Mucosa of rectum (tissue), 2 donors: ENCODE results near the gene DLGAP1.
A peak's percentile ranks its signal among the peaks of the same experiment; 100 is the strongest.

ENCODE experiments used
- H3K27ac ChIP-seq, 2 donors: one replicate each; pipeline ENCODE4 v1.7.0; 2013; ENCODE audit warnings: inconsistent platforms in 2 of 2, low read depth in 2 of 2, low read length in 2 of 2
- H3K27me3 ChIP-seq, 2 donors: one replicate each; pipeline ENCODE4 v1.7.0; 2013; ENCODE audit warnings: low read length in 2 of 2; ENCODE audit not compliant: control insufficient read depth in 2 of 2, insufficient read depth in 2 of 2
- H3K36me3 ChIP-seq, 2 donors: one replicate each; pipeline ENCODE4 v1.7.0; 2013; ENCODE audit warnings: low read length in 2 of 2; ENCODE audit not compliant: control insufficient read depth in 2 of 2, insufficient read depth in 2 of 2
- H3K4me1 ChIP-seq, 2 donors: one replicate each; pipeline ENCODE4 v1.7.0; 2013; ENCODE audit warnings: low read length in 2 of 2, mild to moderate bottlenecking in 1 of 2; ENCODE audit not compliant: control insufficient read depth in 2 of 2, insufficient read depth in 2 of 2
- H3K4me3 ChIP-seq, 2 donors: one replicate each; pipeline ENCODE4 v1.7.0; 2013; ENCODE audit warnings: low read length in 2 of 2
- H3K9ac ChIP-seq, 2 donors: one replicate each; pipeline ENCODE4 v1.7.0; 2013; ENCODE audit warnings: low read length in 2 of 2, low read depth in 1 of 2, mild to moderate bottlenecking in 1 of 2
- H3K9me3 ChIP-seq, 2 donors: one replicate each; pipeline ENCODE4 v1.7.0; 2013; ENCODE audit warnings: low read length in 2 of 2; ENCODE audit not compliant: control insufficient read depth in 2 of 2
- donor health status: healthy.
- donor health status: Normal muscosa, but diverticular disease.

Gene DLGAP1

DNA sequence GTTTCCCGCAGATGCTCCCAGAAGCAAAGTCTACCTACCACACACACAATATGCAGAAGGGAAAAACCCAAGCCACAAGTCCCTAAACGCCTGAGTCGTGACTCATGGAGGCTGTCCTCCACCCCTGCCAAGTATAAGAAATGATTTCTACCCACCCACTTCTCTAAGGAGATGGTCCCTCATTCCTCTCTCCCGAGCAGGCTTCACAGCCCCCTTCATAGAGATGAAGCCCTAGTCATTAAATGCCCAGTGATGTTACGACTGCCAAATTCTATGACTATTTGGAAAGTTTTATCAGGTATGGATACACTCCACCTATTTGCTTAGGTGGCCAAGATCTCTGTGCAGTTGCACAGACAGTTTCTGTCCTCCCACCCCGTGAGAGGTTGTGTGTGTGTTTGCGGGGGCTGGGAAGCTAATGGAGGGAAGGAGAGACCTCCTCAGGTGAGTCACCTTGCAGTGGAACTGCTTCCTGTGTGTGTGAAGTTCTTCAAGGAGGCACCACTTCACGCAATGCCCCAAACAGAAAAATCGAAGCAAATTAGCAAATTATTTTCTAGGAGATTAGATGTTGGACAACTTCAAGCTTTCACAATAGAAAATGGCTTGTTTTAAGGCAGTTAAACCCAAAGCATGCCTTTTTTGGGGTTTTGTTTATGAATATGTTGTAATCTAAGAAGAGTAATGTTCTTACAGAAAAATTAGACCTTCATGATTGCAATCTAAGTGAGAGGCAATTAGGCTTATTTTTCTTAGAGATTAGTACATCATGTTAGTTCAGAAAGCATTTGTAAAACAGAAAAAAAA lies 830.0 kb downstream of the DLGAP1 start:
- H3K9ac ChIP-seq: peak overlapping the region; percentile 32 to 50
- no peak overlapping the region for H3K4me3 ChIP-seq
- peak overlapping the region; percentile 6 to 85 for H3K27ac ChIP-seq
- H3K9me3 ChIP-seq: no peaks in the 10 kb centered on the region
- H3K27me3 ChIP-seq: no peaks in the 10 kb centered on the region
- H3K4me1 ChIP-seq: peaks cover 21 to 22% of the 10 kb centered on the region in 2 donors
- H3K36me3 ChIP-seq: no peaks in the 10 kb centered on the region

DNA sequence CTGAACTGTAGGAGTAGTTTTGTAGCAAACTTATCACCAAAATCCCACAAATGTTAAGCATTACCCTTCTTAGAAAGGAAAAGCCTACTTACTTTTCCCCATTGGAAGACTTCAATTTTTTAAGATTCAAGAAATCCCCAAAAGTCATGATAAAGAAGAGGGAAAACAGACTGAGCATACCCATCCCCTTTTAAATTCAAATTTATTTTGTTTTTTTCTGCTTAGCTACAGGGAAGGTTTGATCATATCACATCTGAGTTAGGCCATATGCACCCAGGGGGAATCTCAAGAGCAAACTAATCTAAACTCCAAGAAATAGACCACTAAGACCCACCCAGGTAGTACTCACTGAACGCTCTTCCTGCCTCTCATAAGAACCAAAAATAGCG lies 830.6 kb downstream of the DLGAP1 start:
- Histone ChIP-seq H3K36me3 (no peaks in the 10 kb centered on the region), H3K27me3 (no peaks in the 10 kb centered on the region), H3K4me3 (peak overlapping the region in 1 of 2 donors; percentile 22), H3K9me3 (no peaks in the 10 kb centered on the region), H3K27ac (peak overlapping the region; percentile 81 to 85), H3K9ac (peak overlapping the region; percentile 32 to 50), H3K4me1 (peaks cover 21 to 22% of the 10 kb centered on the region in 2 donors)

DNA sequence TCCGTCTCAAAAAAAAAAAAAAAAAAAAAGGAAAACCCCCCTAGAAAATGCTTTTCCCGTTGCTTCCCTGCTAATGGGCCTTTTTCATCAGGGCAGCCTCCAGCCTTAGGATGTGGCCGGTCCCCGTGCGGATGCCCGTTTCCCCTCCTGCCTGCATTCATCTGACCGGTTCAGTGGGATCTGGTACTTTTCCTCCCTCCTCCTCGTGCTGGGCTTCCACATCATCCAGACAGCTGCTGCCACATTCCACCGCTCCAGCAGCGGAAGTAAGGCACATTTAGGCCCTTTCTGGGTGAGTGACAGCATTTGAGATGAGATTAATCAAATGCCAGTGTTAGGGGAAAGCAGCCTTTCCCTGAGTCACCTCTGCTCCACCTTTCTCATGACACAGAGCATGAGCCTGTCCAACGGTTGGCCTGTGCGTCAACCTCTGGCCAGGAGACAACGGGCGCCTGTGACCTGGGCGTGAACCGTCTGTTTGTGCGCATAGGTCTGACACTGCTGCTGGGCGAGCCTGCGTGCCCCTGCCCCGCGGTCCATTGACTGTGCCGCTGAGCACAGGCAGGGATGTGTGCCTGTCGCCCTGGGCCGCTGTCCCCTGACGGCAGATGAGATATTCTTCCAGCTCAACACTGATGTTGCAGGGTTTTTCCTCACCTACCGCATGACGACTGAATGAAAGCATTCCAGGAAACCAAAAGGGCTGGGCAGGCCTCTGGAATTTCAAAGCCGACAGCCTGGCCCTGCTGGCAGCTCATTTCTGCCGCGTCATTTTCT lies 831.1 kb downstream of the DLGAP1 start:
- Histone ChIP-seq H3K9me3 (no peaks in the 10 kb centered on the region), H3K9ac (peak overlapping the region; percentile 50 to 63), H3K36me3 (no peaks in the 10 kb centered on the region), H3K27ac (peak overlapping the region; percentile 81 to 85), H3K27me3 (no peaks in the 10 kb centered on the region), H3K4me3 (peak overlapping the region; percentile 18 to 22), H3K4me1 (peaks cover 21 to 22% of the 10 kb centered on the region in 2 donors)

DNA sequence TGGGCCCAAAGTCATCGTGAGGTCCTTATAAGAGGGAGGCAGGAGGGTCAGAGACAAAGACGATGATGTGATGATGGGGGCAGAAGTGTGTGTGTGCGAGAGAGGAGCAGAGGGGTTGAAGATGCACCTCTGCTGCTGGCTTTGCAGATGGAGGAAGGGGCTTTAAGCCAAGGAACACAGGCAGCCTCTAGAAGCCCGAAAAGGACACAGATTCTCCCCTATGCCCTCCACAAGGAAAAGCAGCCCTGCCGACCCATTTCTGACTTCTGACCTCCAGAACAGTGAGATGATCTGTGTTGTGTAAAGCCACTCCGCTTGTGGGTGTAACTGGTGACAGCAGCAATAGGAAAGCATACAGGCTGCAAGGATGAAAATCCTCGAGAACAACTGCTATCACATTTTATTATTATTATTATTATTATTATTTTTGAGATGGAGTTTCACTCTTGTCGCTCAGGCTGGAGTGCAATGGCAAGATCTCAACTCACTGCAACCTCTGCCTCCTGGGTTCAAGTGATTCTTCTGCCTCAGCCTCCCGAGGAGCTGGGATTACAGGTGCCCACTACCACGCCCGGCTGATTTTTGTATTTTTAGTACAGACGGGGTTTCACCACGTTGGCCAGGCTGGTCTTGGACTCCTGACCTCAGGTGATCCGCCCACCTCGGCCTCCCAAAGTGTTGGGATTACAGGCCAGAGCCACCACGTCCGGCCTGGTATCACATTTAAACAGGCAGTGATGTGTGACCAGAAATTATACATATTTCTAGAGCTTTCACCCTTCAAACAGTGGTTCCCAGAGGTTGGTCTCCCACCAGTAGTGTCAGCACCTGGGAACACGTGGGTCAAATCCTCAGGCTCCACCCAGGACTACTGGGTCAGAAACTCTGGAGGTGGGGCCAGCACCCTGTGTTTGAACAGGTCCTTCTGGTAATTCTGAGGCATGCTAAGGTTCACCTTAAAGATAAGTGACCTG lies 834.7 kb downstream of the DLGAP1 start:
- peaks cover 19 to 22% of the 10 kb centered on the region in 2 donors for H3K4me1 ChIP-seq
- no peaks in the 10 kb centered on the region for H3K36me3 ChIP-seq
- no peak overlapping the region for H3K27ac ChIP-seq
- H3K9ac ChIP-seq: no peak overlapping the region
- H3K4me3 ChIP-seq: no peak overlapping the region
- H3K27me3 ChIP-seq: no peaks in the 10 kb centered on the region
- H3K9me3 ChIP-seq: no peaks in the 10 kb centered on the region

DNA sequence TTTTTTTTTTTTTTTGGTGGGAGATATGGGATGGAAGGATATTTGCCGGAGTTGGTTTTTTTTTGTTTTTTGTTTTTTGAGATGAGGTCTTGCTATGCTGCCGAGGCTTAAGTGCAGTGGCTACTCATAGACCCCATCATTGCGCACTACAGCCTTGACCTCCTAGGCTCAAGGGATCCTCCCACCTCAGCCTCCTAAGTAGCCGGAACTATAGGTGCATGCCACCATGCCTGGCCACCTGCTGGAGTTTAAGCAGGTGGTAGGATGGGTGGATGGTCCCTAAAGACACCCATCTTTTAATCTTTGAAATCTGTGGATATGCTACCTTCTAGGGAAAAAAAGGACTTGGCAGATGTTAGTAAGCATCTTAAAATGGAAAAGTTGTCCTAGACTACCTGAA lies 835.4 kb downstream of the DLGAP1 start:
- H3K27me3 ChIP-seq: no peaks in the 10 kb centered on the region
- H3K9me3 ChIP-seq: no peaks in the 10 kb centered on the region
- H3K27ac ChIP-seq: no peak overlapping the region
- no peak overlapping the region for H3K9ac ChIP-seq
- H3K4me1 ChIP-seq: peaks cover 14 to 16% of the 10 kb centered on the region in 2 donors
- H3K36me3 ChIP-seq: no peaks in the 10 kb centered on the region
- no peak overlapping the region for H3K4me3 ChIP-seq

DNA sequence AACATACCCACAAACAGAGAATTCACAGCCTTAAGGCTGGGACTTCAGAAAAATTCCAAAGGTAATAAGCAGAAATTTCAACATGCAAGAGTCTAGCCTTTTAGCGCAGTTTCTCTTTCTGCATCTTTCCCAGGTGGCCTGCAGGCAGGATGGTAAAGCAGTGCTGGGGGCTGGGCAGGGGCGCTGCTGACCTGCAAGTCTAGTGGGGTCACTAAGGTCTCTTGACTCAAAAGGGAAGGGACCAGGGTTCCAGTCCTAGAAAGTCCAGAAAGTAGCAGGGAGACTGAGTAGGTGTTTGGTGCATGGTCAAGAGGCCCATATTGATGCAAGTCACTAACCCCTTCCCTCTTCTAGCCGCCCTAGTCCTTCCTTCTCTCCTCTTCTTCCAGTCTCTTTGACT lies 835.9 kb downstream of the DLGAP1 start:
- no peak overlapping the region for H3K4me3 ChIP-seq
- no peaks in the 10 kb centered on the region for H3K36me3 ChIP-seq
- H3K9ac ChIP-seq: no peak overlapping the region
- H3K27ac ChIP-seq: no peak overlapping the region
- no peaks in the 10 kb centered on the region for H3K27me3 ChIP-seq
- H3K4me1 ChIP-seq: peaks cover 8 to 11% of the 10 kb centered on the region in 2 donors
- no peaks in the 10 kb centered on the region for H3K9me3 ChIP-seq

DNA sequence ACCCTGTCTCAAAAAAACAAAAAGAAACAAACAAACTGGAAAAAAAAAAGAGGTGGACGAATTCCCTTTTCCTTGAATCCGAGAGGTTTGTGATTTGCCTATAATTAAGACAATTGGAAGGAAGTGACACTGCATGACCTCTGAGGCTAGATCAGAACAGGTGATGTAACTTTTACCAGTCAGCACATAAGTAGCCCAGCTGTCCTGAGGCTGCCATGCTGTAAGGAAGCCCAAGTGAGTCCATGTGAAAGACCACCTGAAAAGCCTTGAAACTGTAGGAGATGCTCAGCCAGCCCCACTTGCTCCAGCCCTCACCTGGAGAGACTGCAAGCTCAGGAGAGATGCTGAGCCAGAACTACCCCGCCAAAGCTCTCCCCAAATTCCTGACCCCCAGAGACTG lies 838.4 kb downstream of the DLGAP1 start:
- Histone ChIP-seq H3K27me3 (no peaks in the 10 kb centered on the region), H3K9ac (no peak overlapping the region), H3K36me3 (no peaks in the 10 kb centered on the region), H3K4me3 (no peak overlapping the region), H3K4me1 (peaks cover 0 to 3% of the 10 kb centered on the region in 2 donors), H3K27ac (no peak overlapping the region), H3K9me3 (no peaks in the 10 kb centered on the region)

DNA sequence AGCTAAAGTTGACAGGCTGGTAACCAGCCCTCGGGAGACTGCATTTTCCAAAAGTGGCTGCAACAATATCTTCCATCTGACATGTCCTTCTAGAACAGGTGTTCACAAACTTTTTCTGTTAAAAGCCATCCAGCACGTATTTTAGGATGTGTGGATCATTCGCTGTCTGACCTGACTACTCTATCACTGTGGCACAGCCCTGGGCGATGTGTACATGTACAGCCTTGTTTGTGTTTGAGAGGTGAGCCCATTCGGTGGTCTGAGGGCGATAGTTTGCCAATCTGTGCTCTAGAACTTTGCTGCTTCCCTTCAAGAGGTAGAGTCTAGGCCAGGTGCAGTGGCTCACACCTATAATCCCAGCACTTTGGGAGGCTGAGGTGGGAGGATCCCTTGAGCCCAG lies 839.0 kb downstream of the DLGAP1 start:
- no peak overlapping the region for H3K9ac ChIP-seq
- no peak overlapping the region for H3K27ac ChIP-seq
- no peaks in the 10 kb centered on the region for H3K36me3 ChIP-seq
- peaks cover 0 to 3% of the 10 kb centered on the region in 2 donors for H3K4me1 ChIP-seq
- H3K9me3 ChIP-seq: no peaks in the 10 kb centered on the region
- H3K4me3 ChIP-seq: no peak overlapping the region
- H3K27me3 ChIP-seq: no peaks in the 10 kb centered on the region

DNA sequence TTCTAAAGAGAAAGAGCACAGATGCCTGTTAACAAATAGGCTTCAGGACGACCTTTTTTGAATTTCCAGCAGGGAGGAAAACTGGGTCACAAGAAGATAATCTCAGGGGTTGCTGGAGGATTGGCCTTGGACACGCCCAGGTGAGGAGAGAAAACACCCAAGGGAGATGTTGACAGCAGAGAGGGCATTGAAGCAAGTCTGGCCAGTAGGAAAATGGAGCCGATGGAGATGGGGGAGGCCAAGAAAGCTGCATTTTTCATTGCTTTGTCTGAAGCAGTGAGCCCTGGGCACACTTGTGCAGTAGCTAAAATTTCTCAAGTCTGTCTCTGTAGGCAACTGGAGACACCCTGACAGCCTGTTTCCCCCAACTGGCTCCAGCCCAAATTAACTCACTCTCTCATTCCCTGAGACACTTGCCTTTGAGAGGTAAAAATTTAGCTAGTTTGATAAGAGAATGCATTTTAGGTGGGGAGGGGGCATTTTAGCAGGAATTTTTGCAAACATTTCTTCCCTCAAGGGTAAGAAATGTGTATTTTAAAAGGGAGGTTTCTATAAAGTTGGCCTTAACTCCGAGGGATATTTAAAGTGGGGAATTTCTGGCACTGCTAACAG lies 839.6 kb downstream of the DLGAP1 start:
- H3K27me3 ChIP-seq: no peaks in the 10 kb centered on the region
- H3K9me3 ChIP-seq: no peaks in the 10 kb centered on the region
- H3K36me3 ChIP-seq: no peaks in the 10 kb centered on the region
- no peak overlapping the region for H3K27ac ChIP-seq
- H3K9ac ChIP-seq: no peak overlapping the region
- no peak overlapping the region for H3K4me3 ChIP-seq
- H3K4me1 ChIP-seq: peaks cover 0 to 3% of the 10 kb centered on the region in 2 donors
